Measurements from ENCODE around the gene C1orf146.
"Not testable (repeated sequence)": the region's sequence is repeated elsewhere in the genome, so short reads cannot be mapped to it uniquely, and the experiment has no call there.

Gene C1orf146

DNA sequence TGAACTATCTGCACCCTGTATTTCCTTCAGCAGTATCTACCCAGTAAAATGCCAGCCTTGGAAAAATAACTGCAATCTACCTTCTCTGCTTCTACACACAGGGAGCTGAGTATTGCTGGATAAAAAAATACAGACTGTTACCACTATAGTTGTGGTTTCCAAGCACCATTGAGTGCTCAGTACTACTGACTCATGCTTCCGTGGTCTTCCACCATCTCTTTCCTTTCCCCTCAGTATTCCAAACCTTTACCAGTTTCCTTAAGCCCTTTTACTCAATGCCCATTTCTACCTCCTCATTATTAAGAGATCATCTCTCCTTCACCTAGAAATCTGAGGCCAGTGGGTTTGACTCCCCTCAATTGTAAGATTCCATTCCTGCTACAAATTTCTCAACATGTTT is 57.2 kb downstream of the C1orf146 start:
- no peak for DNase-seq (ENCODE audit: low read depth)

DNA sequence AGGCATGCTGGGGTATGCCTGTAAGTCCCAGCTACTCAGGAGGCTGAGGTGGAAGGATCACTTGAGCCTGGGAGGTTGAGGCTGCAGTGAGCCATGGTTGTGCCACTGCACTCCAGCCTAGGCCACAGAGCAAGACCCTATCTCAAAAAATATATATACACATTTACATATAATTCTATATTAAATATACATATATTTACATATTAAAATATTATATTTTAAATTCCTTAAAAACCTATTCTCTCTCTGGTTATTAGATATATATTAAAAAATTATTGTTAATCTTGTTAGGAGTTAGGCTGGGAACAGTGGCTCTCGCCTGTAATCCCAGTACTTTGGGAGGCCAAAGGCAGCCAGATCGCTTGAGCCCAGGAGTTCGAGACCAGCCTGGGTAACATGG is 58.4 kb downstream of the C1orf146 start:
- no peak for DNase-seq (ENCODE audit: low read depth)

DNA sequence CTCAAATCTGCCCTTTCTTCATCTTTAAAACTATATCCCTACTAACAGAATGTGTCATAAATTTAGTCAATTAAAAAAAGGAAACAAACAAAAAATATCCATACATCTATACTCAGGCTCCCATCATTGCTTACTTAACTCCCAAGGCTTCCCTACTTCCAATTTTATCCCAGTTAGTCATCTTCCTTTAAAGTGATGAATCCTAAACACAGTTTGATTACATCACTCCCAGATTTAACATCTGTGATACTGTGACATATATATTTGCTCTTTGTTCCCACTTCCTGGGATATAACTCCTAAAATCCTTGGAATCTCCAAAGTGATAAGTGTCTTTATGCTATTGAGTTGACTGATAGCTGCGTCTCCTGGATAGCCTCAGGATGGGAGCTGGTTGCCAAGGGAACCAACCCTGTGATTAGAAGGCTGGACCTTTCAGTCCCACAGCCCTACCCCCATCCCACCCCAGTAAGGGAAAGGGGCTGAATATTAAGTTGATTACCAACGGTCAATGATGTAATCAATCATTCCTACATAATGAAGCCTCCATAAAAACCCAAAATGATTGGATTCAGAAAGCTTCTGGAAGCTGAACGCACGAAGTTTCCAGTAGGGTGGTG is 59.5 kb downstream of the C1orf146 start:
- no peak for DNase-seq (ENCODE audit: low read depth)

DNA sequence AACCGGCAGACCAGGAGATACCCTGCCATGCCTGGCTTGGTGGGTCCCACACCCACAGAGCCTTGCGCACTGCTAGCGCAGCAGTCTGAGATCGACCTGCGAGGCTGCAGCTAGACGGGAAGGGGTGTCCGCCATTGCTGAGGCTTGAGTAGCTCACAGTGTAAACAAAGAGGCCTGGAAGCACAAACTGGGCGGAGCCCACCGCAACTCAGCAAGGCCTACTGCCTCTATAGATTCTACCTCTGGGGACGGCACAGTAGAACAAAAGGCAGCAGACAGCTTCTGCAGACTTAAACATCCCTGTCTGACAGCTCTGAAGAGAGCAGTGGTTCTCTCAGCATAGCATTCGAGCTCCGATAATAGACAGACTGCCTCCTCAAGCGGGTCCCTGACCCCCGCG is 62.1 kb downstream of the C1orf146 start:
- not testable (repeated sequence) for DNase-seq (ENCODE audit: low read depth)

DNA sequence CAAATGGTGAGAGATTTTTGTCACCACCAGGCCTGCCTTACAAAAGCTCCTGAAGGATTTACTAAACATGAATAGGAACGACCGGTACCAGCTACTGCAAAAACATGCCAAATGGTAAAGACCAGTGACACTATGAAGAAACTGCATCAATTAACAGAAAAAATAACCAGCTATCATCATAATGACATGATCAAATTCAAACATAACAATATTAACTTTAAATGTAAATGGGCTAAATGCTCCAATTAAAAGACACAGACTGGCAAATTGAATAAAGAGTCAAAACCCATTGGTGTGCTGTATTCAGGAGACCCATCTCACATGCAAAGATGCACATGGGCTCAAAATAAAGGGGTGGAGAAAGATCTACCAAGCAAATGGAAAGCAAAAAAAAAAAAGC is 63.7 kb downstream of the C1orf146 start:
- not testable (repeated sequence) for DNase-seq (ENCODE audit: low read depth)

DNA sequence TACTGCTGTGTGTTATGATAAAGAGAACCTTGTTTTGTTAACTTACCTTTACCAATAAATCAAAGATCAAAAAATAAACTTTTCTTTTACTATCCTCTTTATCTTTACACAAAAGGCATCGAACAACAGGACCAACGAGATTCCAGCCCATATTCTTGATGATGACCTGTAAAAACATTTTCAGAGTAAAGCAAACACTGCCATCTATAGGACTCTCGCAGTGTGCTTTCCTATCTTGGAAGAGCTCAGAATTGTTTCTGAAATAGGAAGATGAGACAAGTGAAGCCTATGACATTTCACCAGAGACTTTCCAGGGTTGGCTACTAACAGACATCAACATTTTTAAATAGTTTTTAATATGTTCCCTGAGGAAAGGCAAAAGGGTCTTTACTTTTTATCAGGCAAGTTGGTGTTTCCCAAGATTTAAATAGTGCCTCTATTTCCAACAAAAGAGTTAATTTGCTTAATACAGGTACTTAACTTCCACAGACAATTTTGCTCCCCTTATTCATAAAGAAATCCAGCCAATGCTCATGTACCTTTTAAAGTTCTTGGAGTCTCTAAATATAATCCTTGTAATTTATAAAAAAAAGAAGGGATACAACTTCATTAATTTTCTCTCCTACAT is 73.8 kb downstream of the C1orf146 start:
- no peak for DNase-seq (ENCODE audit: low read depth)

All from activated T-helper 1 cell treated with Interleukin-2 at 50 U/mL for 16 hours (primary cell).